D341Med (cell line): ENCODE data around the gene KIF9.
"Not testable (repeated sequence)": the region's sequence is repeated elsewhere in the genome, so short reads cannot be mapped to it uniquely, and the experiment has no call there.

ENCODE experiments used
- DNase-seq: peaks from one replicate; pipeline ENCODE4 v3.0.0; 2012; ENCODE audit warnings: low spot score

KIF9 gene

GRCh38 chr3:47181685-47182084 is 100.9 kb downstream of the KIF9 start:
- DNase-seq = not testable (repeated sequence)

GRCh38 chr3:47180011-47180410 is 102.6 kb downstream of the KIF9 start:
- not testable (repeated sequence) for DNase-seq
